Rectal smooth muscle tissue (tissue), 1 donor: ENCODE results near the gene GPC1.
"Not testable (repeated sequence)": the region's sequence is repeated elsewhere in the genome, so short reads cannot be mapped to it uniquely, and the experiment has no call there.

Source experiments
- H3K27ac ChIP-seq: one replicate; pipeline ENCODE4 v1.7.0; 2013; ENCODE audit warnings: low read depth, low read length, inconsistent platforms
- H3K27me3 ChIP-seq: one replicate; pipeline ENCODE4 v1.7.0; 2013; ENCODE audit warnings: low read length; ENCODE audit not compliant: control insufficient read depth, insufficient read depth
- H3K36me3 ChIP-seq: one replicate; pipeline ENCODE4 v1.7.0; 2013; ENCODE audit warnings: low read length; ENCODE audit not compliant: control insufficient read depth, insufficient read depth
- H3K4me1 ChIP-seq: one replicate; pipeline ENCODE4 v1.7.0; 2013; ENCODE audit warnings: low read length; ENCODE audit not compliant: control insufficient read depth, insufficient read depth
- H3K4me3 ChIP-seq: one replicate; pipeline ENCODE4 v1.7.0; 2013; ENCODE audit warnings: low read length
- H3K9ac ChIP-seq: one replicate; pipeline ENCODE4 v1.7.0; 2013; ENCODE audit warnings: low read length

GPC1 gene

GRCh38 chr2:240494194-240494793, 58.8 kb downstream of the GPC1 start:
- Histone ChIP-seq H3K4me3 (no peak overlapping the region), H3K27ac (no peak overlapping the region), H3K4me1 (no peaks in the 10 kb centered on the region), H3K9ac (no peak overlapping the region), H3K36me3 (no peaks in the 10 kb centered on the region), H3K27me3 (no peaks in the 10 kb centered on the region)

- not testable (repeated sequence) for H3K27me3 ChIP-seq, H3K9ac ChIP-seq
These were observed 59.5 kb downstream of the GPC1 start for GRCh38 chr2:240494942-240495341.

GRCh38 chr2:240497082-240497481, 61.6 kb downstream of the GPC1 start:
- H3K36me3 ChIP-seq, H3K4me3 ChIP-seq: not testable (repeated sequence)

More at GRCh38 chr2:240494942-240495341, 59.5 kb downstream of the GPC1 start:
- H3K4me1 ChIP-seq, H3K4me3 ChIP-seq, H3K36me3 ChIP-seq, H3K27ac ChIP-seq: not testable (repeated sequence)

GRCh38 chr2:240498171-240498957, 62.9 kb downstream of the GPC1 start:
- no peaks in the 10 kb centered on the region for H3K4me1 ChIP-seq
- H3K27ac ChIP-seq = no peak overlapping the region
- H3K36me3 ChIP-seq = no peaks in the 10 kb centered on the region
- H3K9ac ChIP-seq = no peak overlapping the region
- H3K27me3 ChIP-seq = no peaks in the 10 kb centered on the region
- no peak overlapping the region for H3K4me3 ChIP-seq

More at GRCh38 chr2:240497082-240497481, 61.6 kb downstream of the GPC1 start:
- H3K27me3 ChIP-seq, H3K9ac ChIP-seq, H3K27ac ChIP-seq, H3K4me1 ChIP-seq: not testable (repeated sequence)

GRCh38 chr2:240498958-240499260, 63.4 kb downstream of the GPC1 start:
- Histone ChIP-seq H3K9ac (no peak overlapping the region), H3K4me1 (no peaks in the 10 kb centered on the region), H3K27me3 (no peaks in the 10 kb centered on the region), H3K36me3 (no peaks in the 10 kb centered on the region), H3K4me3 (no peak overlapping the region), H3K27ac (no peak overlapping the region)

- H3K4me3 ChIP-seq = no peak overlapping the region
- H3K4me1 ChIP-seq = no peaks in the 10 kb centered on the region
- no peak overlapping the region for H3K9ac ChIP-seq
- no peak overlapping the region for H3K27ac ChIP-seq
- no peaks in the 10 kb centered on the region for H3K36me3 ChIP-seq
- no peaks in the 10 kb centered on the region for H3K27me3 ChIP-seq
These were observed 64.1 kb downstream of the GPC1 start for GRCh38 chr2:240499309-240500301.

- H3K27ac ChIP-seq = no peak overlapping the region
- no peaks in the 10 kb centered on the region for H3K4me1 ChIP-seq
- no peak overlapping the region for H3K4me3 ChIP-seq
- no peaks in the 10 kb centered on the region for H3K27me3 ChIP-seq
- no peak overlapping the region for H3K9ac ChIP-seq
- no peaks in the 10 kb centered on the region for H3K36me3 ChIP-seq
These were observed 65.3 kb downstream of the GPC1 start for GRCh38 chr2:240500561-240501423.

- no peaks in the 10 kb centered on the region for H3K4me1 ChIP-seq
- H3K4me3 ChIP-seq = no peak overlapping the region
- H3K27ac ChIP-seq = no peak overlapping the region
- H3K36me3 ChIP-seq = no peaks in the 10 kb centered on the region
- H3K9ac ChIP-seq = no peak overlapping the region
- H3K27me3 ChIP-seq = no peaks in the 10 kb centered on the region
These were observed 66.1 kb downstream of the GPC1 start for GRCh38 chr2:240501531-240501991.

- no peak overlapping the region for H3K27ac ChIP-seq
- no peaks in the 10 kb centered on the region for H3K4me1 ChIP-seq
- H3K9ac ChIP-seq = no peak overlapping the region
- no peaks in the 10 kb centered on the region for H3K27me3 ChIP-seq
- no peak overlapping the region for H3K4me3 ChIP-seq
- no peaks in the 10 kb centered on the region for H3K36me3 ChIP-seq
These were observed 66.6 kb downstream of the GPC1 start for GRCh38 chr2:240502059-240502429.

GRCh38 chr2:240502430-240503121, 67.1 kb downstream of the GPC1 start:
- H3K27me3 ChIP-seq = no peaks in the 10 kb centered on the region
- H3K9ac ChIP-seq = no peak overlapping the region
- H3K27ac ChIP-seq = no peak overlapping the region
- no peaks in the 10 kb centered on the region for H3K4me1 ChIP-seq
- H3K36me3 ChIP-seq = no peaks in the 10 kb centered on the region
- H3K4me3 ChIP-seq = no peak overlapping the region

GRCh38 chr2:240503375-240503774, 67.9 kb downstream of the GPC1 start:
- Histone ChIP-seq H3K36me3 (no peaks in the 10 kb centered on the region), H3K4me3 (no peak overlapping the region), H3K27me3 (no peaks in the 10 kb centered on the region), H3K27ac (no peak overlapping the region), H3K9ac (no peak overlapping the region), H3K4me1 (no peaks in the 10 kb centered on the region)
